HG03342 (cell line): ENCODE measurements around the gene ABI2.
"Not testable (repeated sequence)": the region's sequence is repeated elsewhere in the genome, so short reads cannot be mapped to it uniquely, and the experiment has no call there.

ENCODE experiments used
- ATAC-seq: cut with Tn5 transposase; IDR thresholded peaks from one replicate; pipeline ENCODE4 v1.9.1; 2021; ENCODE audit warnings: mild to moderate bottlenecking, moderate library complexity; ENCODE audit not compliant: unreplicated experiment

ABI2 gene

DNA sequence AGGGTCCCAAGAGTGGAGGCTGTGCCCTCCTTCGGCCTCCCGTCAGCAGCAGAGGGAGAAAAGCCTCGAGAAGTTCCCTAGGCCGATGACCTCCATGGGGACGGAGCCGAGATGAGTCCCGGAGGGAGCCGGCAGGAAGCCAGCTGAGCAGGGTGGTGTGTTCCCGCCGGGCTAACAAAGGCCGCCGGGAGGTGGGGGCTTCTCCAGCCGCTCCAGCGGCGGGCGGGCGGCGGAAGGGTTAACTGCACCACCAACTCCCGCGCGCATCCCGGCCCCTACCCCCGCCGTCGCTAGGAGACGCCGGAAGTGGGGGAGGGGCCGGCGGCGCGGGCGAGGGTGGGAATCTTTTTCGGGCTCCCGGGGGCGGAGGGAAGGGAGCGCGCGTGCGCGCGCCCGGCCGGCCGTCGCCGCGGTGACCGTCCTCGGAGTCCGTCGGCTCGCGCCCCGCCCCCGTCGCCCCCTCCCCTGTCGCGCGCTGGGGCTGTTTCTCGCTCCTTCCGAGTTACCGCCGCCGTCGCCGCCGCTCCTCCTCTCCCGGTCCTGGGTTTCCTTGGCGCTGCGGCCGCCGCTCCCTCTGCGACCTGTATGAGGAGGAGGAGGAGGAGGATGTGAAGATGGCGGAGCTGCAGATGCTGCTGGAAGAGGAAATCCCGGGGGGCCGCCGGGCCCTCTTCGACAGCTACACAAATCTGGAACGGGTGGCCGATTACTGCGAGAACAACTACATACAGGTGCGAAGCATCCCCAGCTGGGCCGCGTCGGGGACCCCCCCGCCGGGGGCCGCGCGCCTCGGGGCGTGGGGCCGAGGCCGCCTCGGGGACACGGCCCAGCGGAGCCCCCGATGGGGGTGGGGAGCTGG, at the start of gene ABI2:
Gene ABI2 (plus strand): TSS at position 494 of the 859 bp plus-strand sequence. CDS start 121 bp downstream, at position 615.
- peak; percentile 54 for ATAC-seq

DNA sequence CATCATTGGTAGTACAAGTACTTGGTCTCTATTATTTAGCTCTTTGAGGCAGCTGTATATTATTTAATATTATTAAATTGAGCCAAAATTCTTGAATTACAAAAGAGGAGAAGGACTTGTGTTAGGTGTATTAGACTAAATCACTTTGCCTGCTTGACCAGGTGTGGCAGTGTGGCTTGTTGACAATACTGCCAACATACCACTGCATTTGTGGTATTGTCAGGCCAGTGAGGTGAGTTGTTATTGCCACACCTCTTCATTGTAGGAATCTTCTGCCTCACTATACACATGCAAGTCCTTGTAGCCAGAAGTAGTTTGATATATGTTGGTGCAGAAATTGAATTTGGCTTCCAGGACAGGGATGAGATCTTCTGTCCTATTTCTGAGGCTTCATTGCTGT, 48.9 kb upstream of the ABI2 start:
- no peak for ATAC-seq

DNA sequence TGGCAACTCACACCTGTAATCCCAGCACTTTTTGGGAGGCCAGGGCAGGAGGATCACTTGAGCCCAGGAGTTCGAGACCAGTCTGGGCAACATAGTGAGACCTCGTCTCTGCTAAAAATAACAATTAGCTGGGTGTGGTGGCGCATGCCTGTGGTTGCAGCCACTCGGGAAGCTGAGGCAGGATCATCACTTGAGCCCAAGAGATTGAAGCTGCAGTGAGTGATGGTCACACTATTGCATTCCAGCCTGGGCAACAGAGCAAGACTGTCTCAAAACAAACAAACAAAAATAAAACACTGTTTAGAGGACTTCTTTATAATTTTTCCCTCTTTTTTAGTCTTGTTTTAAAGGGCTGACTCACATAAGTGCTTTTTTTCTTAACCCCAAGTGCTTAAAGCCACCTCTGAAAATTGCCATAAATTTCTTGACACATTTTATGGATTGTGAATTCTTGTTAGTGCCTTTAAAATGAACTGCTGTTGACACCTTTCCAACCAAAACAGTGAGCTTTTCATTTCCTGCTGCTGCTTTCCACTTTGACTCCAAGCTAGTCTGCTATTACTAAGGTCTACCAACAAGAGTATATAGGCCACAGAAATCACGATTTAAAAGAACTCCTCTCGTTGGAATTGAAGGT, 47.6 kb upstream of the ABI2 start:
- no peak for ATAC-seq

GRCh38 chr2:203282101-203282500, 46.1 kb upstream of the ABI2 start:
- no peak for ATAC-seq

DNA sequence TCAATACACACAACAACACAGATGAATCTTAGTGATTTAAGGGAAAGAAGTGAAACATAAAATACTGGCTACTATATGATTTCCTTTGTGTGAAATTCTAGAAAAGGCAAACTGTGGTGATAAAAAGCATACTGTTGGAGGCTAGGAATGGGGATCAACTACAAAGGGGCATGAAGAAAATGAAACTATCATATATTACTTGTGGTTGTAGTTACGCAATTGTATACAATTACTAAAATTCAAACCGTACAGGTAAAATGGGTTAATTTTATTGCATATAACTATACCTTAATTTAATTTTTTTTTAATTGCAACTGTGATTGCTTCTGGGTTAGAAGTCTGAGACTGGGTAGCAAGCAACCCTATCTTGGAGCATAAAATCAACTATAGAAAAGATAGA, 41.7 kb upstream of the ABI2 start:
- ATAC-seq, result no peak

GRCh38 chr2:203301667-203302066, 26.5 kb upstream of the ABI2 start:
- ATAC-seq, result no peak

- ATAC-seq, result not testable (repeated sequence)
Measured at GRCh38 chr2:203302586-203302985, 25.6 kb upstream of the ABI2 start.

DNA sequence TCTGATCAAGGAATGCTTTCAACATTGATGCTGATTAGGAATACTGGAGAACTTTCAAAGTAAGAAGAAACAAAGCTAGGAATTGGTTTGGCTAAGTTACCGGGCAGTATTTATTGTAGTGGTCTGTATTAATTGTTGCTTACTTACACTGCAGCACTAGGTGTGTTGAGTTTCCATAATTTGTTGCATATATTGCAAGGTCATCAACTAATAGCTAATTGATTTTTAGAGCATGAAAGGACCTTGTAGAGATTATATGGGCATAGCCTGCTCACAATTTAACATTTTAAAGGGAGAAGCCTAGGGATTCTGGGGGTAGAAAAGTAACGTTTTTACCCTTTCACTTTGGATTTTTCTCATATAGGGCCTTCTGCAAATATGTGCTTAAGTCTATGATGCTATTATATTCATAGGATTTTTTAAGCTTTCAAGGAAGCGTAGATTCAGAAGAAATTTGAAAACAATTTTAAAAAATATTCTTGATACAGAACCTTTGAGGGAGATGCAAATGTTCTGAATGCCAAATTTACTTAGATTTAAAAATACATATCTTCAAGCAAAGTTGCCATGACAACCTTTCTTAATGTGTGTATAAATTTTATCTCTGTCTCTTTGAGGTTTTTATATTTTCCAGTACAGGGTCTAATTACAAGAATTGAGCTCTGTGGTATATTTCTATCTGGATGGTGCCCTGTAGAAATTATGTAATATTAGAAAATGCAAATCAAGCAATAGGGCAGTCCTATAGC, 17.3 kb upstream of the ABI2 start:
- no peak for ATAC-seq

GRCh38 chr2:203326356-203326755, 1.8 kb upstream of the ABI2 start:
- ATAC-seq, result no peak

GRCh38 chr2:203327582-203327900, 653 bp upstream of the ABI2 start:
- ATAC-seq, result no peak

DNA sequence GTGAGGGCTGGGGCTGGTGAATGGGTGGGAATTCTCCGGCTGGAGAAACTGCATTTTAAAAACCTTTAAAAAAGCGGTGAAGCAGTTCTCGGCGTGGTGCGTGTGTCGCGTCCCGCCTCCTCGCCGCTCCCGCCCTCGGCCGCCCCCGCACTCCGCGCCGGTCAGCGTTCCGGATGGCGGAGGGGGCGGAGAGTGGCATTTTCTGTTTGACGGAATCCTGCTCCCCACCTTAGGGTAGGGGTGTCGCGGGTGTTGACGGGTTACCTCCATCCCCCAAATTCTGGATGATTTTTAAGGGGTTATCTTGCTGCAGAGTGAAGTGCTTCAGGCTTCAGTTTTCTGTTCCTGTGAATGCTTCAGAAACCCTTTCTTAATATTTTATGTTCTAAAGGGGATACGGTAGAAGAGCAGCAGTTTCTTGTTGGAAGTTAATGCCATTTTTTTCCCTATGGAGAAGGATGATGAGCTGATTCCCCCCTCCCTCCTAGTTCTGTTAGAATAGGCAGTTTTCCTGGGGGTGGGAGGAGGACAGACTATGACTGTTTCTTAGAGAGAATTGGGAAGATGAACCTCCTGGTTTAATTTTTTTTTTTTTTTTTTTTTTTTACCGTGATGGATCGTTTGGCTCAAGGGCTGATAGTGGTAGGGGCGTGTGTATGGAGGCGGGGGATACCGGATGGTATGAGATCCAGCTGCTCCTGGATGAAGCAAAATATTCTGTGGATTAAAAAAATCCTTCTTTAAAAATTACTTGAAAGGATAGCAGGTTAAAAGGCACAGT, 756 bp downstream of the ABI2 start:
- peak; percentile 67 for ATAC-seq

DNA sequence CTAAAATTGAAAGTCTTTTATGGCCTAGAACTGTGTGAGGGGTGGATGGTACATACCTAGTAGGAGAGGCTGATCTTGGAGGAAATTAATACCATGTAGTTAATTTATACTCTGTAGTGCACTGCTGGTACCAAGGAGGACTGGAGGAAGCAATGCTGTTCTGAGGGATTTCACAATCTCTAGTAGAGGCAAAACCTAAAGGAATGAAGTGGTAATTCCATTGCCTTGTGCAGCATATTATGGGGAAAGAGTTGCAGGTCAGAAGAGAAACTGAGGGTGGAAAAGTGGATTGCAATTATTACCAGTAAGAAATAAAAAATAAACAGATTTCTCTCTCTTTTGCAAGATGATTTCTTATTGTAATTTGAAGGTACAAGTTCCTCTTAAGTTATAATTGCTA, 2.2 kb downstream of the ABI2 start:
- no peak for ATAC-seq

- no peak for ATAC-seq
Measured at GRCh38 chr2:203338322-203338721, 10.1 kb downstream of the ABI2 start.

- ATAC-seq, result no peak
Measured at GRCh38 chr2:203340791-203341487, 12.7 kb downstream of the ABI2 start.

GRCh38 chr2:203341741-203342310, 13.6 kb downstream of the ABI2 start:
- ATAC-seq, result no peak

DNA sequence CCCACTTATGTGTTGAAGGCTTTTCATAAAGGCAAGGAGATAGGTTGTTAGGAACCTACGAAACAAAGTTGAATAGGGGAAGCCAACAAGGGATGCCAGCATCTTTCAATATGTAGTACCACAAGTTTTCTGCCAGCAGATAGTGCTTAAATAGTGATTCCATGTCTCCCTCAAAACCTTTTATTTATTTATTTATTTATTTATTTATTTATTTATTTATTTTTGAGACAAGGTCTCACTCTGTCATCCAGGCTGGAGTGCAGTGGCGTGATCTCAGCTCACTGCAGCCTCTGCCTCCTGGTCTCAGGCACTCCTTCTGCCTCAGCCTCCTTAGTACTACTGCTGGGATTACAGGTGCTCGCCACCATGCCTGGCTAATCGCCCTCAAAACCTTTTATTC, 14.2 kb downstream of the ABI2 start:
- not testable (repeated sequence) for ATAC-seq

- ATAC-seq, result no peak
Measured at GRCh38 chr2:203344667-203345066, 16.5 kb downstream of the ABI2 start.

DNA sequence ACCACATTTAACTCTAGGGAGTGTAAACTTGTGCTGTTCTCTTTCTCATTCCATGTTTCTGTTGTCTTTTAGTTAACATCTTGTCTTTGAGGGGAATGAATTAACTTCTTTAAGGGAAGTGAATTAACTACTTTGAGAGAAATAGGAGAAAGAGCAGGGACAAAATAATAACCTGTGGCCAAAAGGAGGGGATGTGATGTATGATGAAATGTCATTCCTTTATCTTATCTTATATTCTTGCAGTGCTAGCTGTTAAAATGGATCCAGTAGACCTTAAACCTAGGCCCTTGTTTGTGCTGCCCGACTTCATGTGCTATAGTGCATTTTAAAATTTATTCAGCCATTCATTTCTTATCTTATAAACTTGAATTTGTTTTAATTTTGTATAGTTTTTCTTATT, 18.4 kb downstream of the ABI2 start:
- no peak for ATAC-seq

DNA sequence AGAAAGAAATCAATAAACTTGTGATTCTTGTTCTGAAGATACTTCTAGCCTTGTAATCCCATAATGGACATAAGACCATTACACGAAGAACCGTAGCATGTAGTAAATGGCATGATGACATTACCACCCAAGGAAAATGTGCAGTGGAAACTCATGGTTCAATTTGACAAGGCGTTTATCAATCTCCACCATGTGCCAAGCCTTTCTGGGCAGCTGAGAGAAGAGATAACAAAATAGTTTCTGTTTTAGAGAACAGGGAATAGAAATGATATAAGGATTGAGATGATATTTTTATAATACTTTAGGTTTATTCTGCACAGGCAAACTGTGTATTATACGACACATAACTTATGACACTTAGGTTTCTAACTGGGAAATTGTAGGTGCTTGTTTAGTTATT, 19.2 kb downstream of the ABI2 start:
- ATAC-seq, result no peak

DNA sequence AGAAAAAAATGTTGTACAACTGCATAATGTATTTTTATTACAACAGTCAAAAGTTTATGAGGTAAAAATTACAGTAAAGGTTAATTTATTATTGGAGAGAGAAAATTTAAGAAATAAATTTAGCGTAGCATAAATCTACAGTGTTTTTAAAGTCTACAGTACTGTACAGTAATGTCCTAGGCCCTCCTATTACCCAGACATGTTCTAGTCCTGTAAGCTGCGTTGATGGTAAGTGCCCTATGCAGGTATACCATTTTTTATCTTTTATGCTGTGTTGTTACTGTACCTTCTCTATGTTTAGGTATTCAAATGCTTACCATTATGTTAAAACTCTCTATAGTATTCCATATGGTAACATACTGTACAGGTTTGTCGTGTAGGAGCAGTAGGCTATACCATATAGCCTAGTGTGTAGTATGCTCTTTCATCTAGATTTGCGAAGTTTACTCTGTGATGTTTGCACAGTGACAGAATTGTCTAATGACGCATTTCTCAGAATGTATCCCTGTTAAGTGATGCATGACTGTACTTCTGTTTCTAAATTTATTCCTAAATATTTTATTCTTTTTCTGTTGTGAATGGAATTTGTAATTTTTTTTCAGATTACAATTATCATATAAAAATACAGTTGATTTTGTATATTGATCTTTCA, 24.5 kb downstream of the ABI2 start:
- ATAC-seq, result no peak
